SK-N-MC (cell line): Measurements from ENCODE around the gene SLC6A1.

ENCODE experiments used
- EZH2 ChIP-seq: fragments of 200-600 bp; sonication (generic); IDR thresholded peaks from one replicate; pipeline ENCODE4 v1.6.1; 2017; ENCODE audit warnings: antibody characterized with exemption
- FOXP2 ChIP-seq: optimal IDR thresholded peaks from 2 replicates; pipeline ENCODE3; 2011; ENCODE audit warnings: mild to moderate bottlenecking, moderate library complexity; ENCODE audit not compliant: insufficient read depth; ENCODE audit errors: extremely low read length, control extremely low read depth
- POLR2AphosphoS5 ChIP-seq: IDR thresholded peaks from 2 replicates; pipeline ENCODE4 v1.6.1; 2012; ENCODE audit warnings: mild to moderate bottlenecking, low read depth, low read length, borderline replicate concordance

- TF ChIP-seq POLR2AphosphoS5 (no peak), EZH2 (no peak), FOXP2 (no peak)
These were observed 41.1 kb upstream of the SLC6A1 start for GRCh38 chr3:10951295-10951926.
